Brain pericyte (primary cell): ENCODE measurements around the gene UNC13D.
"Not testable (repeated sequence)": the region's sequence is repeated elsewhere in the genome, so short reads cannot be mapped to it uniquely, and the experiment has no call there.

Experiments
- DNase-seq: peaks from one replicate; pipeline ENCODE4 v3.0.0-alpha.2; 2012; ENCODE audit warnings: low read depth, low spot score

Gene UNC13D

DNA sequence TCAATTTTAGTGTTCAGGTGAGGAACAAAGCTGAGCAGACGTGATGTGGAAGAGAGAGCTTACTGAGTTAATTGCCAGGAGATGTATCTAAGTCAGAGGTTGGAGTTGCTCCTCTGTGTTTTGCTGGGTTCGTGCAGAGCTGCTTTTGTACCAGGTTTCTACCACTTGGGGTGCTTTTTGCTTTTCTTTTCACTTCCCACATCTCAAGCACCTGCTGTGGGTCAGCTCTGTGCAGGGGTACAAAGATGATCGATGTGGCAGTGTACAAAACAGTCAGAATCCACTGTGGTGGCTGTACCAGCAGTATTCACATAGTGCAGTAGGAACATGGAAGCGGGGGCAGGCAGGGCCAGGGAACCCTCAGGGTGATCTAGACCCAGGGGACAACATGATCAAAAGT lies 44.8 kb downstream of the UNC13D start:
- DNase-seq = no peak

DNA sequence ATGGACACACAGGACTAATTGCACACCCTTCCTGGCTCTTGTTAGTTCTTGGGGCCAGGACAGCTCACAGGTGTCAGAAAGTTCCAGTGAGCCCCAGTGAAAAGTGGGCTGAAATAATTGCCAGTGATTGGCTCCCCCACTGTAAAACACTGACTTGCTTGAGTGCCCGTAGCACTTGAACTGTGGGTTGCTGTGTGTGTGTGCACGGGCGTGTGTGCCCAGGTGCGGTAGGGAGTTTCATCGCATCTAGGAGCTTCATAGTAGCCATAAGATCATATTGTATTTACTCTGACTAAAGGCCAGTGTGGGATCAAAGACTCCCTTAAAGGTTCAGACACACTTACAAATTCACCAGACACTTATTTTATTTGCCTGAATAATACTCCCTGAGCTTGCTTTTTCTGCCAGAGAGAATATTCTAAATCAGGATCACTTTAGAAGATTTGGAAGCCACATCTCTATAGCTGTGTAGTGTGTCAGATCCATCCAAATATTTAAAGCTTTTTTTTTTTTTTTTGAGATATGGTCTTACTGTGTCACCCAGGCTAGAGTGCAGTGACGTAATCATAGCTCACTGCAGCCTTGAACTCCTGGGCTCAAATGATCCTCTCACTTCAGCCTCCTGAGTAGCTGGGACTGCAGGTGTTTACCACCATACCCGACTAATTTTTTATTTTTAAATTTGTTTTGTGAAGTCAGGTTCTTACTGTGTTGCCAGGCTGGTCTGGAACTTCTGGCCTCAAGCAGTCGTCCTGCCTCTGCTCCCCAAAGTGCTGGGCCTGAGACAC lies 48.2 kb downstream of the UNC13D start:
- no peak for DNase-seq

- no peak for DNase-seq
Measured at GRCh38 chr17:75793460-75793859, 50.7 kb downstream of the UNC13D start.

- DNase-seq = no peak
Measured at GRCh38 chr17:75791254-75791653, 53.0 kb downstream of the UNC13D start.

GRCh38 chr17:75785016-75785890 lies 59.0 kb downstream of the UNC13D start:
- DNase-seq = no peak

GRCh38 chr17:75784473-75785015 lies 59.7 kb downstream of the UNC13D start, which contains the start of gene UNK:
TSS of gene UNK (plus strand) at chr17:75784806. CDS start at chr17:75784881, 75 bp downstream.
- peak; percentile 96 for DNase-seq

GRCh38 chr17:75783803-75784472 lies 60.3 kb downstream of the UNC13D start:
- no peak for DNase-seq

DNA sequence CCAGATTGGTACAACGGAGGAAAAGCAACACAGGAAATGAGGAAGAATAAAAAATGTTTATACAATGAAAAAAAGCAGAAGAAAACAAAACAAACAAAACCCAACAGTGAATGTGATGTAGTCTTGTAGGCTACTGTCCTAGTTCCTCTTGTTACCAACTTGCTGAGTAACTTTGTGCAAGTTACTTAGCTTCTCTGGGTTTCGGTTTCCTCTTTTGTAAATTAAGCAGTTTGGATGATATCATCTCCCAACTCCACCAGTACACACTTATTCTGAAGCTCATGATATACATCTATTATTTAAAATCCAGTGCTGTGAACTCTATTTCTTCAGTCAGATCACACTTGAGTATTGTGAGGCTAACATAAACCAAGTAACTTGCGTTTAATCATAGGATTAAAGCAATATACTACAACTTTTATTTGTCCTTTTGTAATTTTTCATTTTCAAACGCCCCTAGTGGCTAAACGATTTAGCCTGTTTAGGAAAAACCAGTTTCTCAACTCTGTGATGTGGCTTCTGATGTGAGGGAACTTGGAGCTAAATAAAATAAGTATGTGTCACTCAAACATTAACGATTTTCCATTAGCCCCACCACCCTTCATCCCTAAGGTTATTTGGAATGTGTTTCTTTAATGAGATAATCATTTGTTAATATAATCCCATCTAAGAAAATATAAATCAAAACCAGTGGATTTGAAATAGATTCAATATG lies 61.0 kb downstream of the UNC13D start:
- DNase-seq = no peak

DNA sequence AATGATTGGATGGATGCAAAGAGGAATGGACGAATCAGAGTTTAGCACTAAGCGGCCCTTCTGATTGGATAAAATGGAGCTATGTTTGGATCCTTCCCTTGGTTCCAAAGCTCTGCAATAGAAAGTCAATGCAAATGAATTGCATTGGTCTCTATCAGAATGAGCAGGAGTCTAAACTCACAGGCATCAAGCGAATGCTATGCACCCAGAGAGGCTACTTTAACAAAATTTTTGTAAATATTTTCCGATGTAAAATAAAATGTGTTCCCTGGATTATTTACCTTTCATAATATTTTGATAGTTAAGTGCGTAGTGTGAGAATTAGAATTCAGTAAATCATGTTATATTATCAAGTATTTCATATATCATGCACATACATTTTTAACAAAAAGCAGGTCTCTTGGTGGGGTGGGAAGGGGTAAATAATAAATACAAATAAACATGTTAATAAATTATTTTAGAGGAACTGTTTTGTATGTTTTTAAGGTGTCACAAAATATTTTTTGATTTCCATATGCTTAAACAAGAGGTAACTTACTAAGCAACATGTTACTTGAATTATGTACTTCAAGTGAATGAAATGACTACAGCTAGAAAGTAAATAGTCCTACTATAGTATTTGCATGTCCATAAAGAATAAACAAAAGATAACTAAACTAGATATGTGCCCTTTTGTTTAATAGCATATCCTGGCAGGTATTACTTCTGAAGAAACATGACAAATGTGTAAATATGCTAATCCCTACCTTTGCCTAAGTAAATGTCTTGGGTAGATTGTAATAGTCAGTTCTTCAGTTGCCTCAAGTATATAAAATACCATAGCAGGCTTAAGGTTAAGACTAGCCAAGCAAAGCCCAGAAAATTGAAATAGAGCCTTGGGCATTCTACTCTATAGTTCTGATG lies 64.0 kb downstream of the UNC13D start:
- no peak for DNase-seq

DNA sequence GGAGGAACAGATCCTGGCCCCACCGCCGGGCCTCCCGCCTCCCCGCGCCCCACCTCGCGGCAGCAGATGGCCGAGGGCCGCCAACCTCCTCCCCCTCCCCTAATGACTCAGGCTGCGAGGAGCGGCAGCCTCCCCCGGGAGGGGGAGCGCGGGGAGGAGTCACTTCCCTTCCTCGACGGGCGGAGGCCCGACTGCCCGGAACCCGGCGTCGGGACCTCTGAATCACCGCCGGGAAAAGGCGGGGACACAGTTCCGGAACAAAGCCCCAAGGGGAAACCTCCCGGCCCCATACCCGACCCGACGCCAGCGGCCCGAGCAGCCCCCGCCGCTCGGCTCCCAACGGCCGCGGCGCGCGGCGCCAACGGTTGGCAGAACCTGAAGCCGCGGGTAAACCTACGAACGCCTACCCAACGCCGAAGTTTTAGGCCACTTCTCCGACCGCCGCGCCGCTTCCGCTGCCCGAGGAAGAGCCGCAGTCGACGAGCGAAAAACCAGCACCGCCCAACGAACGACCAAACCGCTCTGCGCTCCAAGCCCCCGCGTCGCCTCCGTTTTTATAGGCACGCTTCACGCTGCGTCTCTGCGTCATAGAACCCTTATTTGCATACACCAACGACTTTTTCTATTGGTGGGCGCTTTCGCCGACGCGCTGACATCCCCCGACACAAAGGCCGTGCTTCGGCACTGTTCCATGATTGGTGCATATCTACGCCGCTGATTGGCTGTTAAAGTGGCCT lies 64.8 kb downstream of the UNC13D start:
- DNase-seq = peak; percentile 99

DNA sequence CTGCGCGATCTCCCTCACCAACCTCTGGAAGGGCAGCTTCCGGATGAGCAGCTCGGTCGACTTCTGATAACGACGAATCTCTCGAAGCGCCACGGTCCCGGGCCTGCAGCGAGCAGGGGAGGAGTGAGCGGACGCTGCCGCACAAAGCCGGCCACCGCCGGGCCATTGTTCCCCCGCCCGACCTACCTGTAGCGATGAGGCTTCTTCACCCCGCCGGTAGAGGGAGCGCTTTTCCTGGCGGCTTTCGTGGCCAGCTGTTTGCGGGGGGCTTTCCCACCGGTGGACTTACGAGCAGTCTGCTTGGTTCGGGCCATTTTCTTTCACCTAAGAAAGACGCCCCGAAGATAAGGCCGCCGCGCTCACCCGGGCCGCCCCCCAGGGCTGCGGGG lies 65.3 kb downstream of the UNC13D start:
- DNase-seq = no peak

- DNase-seq = not testable (repeated sequence)
Measured at GRCh38 chr17:75778066-75778860, 65.9 kb downstream of the UNC13D start.

GRCh38 chr17:75777296-75777922 lies 66.8 kb downstream of the UNC13D start:
- DNase-seq = no peak
